GM19240 (cell line): ENCODE data around the gene RSBN1L.

Experiments used
- DNase-seq: peaks from one replicate; pipeline ENCODE4 v3.0.0; 2011; ENCODE audit warnings: low spot score; ENCODE audit not compliant: insufficient read length

RSBN1L gene

DNA sequence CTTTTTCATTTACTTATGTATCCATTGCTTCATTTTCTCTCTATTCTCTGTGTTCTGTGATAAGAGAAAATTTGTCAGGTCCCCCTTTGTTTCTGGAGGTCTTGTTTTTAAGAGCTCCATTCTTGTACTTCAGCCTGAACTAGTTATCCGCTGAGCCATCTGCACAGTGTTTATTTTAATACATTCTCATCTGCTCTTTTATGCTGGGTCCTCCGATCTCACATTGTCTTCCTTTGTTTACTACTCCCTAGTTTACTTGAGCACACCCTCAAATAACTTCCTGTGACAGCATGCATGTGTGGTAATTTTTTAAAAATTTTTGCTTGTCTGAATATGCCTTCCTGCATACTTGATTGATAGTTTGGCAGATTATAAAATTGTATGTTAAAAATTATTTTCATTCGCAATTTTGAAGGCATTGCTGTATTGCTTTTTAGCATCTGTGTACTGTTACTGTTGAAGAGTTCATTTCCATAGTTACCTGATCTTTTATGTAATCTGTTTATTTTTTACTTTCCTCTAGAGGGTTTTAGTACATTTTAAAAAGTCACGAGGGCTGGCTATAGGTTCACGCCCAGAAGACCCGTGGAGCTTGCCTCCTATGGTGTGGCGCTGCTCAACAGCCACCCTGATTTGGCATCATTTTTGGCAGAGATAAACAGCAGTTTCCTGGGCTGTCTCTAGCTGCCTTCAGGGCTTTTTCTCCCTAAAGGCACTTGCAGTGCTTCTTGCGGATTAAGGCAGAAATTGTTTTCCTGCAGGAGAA, 31.9 kb downstream of the RSBN1L start:
- DNase-seq, result no peak

DNA sequence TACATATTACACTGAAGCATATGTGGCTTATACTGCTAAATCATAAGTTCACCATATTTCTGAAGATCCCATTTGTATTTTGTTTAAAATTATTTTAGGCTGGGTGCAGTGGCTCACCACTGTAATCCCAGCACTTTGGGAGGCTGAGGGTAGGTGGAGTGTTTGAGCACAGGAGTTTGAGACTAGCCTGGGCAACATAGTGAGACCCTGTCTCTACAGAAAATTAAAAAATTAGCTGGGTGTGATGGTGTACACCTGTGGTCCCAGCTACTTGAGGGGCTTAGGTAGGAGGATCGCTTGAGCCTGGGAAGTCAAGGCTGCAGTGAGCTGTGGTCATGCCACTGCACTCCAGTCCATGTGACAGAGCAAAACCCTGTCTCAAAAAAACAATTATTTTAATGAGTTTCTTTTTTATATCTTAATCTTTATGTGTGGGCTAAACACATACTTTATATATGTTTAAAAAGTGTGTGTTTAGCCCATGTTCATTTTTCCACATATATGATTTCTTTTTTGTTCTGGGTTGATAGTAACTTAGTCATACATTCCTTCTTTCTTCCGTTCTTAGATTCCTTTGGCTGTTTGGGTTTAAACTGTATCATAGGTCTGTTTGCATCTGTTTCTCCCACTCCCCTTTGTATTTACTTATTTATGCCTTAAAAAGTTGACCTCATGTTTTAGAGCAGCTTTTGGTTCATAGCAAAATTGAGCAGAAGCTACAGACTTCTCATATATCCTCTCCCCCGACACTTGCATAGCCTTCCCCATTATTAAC, 33.5 kb downstream of the RSBN1L start:
- DNase-seq, result no peak

DNA sequence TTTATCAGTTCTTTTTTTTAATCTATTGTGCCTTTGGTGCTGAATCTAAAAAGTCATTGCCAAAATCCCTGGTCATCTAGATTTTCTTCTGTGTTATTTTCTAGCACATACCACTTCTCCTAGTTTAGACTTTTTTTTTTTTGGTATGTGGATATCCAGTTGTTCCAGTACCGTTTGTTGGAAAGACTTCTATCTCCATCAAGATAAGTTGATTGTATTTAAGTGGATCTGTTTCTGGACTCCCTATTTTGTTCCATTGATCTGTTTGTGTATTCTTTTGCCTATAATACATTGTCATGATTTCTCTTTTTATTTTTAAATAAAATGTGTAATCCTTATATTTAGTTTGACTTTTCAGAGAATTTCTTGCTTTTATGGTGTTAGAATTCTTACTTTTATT, 35.5 kb downstream of the RSBN1L start:
- no peak for DNase-seq

DNA sequence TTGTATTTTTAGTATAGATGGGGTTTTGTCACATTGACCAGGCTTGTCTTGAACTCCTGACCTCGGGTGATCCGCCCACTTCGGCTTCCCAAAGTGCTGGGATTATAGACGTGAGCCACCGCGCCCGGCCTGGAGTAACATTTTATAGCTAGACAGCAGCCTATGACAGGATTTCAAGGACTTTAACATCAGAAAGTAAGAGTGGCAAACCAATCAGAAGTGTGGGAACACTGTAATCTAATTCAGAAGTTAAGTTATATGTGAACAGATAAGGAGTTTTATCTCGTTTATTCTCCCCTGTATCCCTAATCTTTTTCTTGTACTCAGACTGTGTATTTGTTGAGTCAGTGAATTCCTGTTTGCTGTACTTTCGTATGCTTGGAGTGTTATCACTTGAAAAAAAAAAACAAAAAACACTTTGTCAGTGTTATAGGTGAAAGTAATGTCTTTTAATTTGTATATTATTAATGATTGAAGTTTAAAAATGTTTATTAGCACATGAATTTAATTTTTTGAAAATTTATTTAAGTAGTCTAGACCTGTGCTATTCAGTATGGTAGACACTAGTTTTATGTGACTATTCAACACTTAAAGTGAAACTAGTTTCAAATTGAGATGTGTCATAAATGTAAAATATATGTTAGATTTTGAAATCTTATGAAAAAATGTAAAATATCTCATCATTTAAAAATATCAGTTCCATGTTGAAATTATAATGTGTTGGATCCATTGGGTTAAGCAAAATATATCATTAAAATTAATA, 38.6 kb downstream of the RSBN1L start:
- no peak for DNase-seq

DNA sequence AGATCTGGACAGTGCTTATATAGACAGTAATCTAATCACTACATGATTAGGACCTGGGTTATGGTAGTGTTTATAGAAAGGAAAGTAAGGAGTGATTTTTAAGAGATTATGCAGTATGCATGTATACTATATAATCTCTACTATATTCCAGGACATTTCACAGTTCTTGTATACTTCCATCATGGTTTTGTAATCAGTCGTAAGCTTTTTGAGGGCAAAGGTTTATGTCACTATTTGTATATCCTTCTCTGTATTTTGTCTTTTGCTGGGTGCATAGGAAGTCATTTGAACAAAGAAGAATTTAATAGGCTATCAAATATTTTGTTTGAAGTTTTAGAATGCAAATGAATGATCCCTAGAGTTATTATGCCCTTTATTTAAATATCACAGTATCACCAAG, 39.2 kb downstream of the RSBN1L start:
- no peak for DNase-seq

DNA sequence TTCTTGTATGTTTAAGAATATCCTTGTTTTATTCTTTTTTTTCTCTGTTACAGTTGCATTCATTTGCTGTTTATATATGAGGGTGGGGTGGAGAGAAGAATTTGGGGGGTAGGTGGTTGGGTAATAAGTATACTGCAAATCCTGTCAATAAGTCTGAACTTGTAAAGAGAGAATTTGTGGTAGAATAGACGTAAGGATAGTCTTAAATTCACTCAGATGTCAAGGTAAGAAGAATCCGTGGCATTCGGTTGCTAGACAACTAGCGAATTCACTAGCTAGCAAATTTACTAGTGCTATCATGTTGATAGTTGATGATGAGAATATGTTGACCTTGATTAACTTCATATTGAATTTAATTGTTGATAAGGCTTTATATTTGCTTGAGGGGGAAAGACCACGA, 40.7 kb downstream of the RSBN1L start:
- DNase-seq, result no peak

DNA sequence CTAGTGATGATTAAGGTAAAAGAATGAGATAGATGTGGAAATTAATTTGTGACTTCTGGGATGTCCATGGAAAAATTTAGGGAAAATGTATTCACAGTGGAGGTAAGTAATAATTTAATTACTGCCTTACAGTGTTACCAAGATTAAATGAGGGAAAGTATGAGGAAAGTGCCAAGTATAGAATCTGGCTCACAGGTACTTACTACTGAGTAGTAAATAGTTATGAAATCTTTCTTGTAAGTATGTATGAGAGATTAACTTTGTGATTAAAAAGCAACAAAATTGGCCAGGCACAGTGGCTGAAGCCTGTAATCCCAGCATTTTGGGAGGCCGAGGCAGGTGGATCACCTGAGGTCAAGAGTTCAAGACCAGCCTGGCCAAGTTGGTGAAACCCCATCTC, 42.1 kb downstream of the RSBN1L start:
- no peak for DNase-seq

DNA sequence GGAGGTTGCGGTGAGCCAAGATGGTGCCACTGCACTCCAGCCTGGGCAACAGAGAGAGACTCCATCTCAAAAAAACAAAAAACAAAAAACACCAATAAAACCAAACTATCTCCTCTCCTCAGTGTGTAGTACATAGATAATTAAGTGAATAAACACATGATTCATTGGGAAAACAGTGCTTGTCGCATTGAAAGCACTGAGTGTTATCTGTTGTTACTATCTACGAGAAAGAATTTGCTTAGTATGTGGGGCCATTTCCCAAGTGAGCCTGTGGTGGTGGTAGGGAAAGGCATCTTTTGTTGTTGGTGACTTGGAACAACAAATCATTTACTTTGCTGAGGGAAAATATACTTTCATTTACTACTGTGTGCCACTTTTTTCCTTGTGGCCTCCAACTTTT, 42.6 kb downstream of the RSBN1L start:
- no peak for DNase-seq

DNA sequence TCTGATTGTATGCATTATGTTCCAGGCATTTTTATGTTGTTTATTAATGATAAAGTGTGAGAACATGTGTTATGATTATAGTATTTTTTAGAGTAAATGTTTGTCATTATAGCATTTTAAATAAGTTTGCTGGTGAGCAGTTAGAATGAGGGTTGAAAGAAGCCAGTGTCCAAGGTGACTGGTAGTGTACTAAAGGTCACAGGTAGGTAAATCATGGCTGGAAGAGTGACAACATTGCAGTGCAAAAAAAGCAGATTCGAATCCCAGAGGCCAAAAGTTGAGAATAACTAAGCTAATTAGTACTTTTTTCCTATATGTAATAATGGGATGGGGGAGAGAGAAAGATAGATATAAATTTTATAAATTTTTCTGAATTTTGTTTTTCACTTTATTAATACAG, 44.0 kb downstream of the RSBN1L start:
- no peak for DNase-seq

DNA sequence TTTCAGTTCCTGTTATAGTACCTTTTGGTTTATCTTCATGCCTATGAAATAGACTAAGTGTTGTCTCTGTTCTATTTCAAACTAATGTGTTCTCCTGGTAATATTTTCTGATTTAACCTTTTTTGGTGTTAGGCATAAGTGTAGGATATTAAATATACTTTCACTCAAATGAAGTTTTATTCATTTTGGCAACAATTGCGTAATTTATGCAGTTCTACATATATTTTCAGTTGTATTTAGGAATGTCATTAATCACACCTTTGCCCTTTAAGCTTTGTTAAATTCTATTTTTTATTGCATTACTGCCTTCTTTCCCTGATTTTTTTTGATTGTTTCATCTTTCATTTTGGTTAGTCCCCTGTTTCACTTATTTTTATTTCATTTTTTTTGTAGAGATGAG, 47.3 kb downstream of the RSBN1L start:
- no peak for DNase-seq

DNA sequence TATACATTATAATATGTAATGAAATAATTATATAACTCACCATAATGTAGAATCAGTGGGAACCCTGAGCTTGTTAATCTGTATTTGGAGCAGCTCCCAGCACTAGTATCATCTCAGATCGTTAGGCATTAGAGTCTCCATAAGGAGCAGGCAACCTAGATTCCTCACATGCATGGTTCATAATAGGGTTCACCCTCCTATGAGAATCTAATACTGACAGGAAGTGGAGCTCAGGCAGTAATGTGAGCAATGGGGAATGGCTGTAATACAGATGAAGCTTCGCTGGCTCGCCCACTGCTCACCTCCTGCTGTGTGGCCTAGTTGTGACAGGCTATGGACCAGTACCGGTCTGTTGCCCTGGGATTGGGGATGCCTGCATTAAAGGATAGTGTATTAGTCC, 49.5 kb downstream of the RSBN1L start:
- DNase-seq, result no peak

DNA sequence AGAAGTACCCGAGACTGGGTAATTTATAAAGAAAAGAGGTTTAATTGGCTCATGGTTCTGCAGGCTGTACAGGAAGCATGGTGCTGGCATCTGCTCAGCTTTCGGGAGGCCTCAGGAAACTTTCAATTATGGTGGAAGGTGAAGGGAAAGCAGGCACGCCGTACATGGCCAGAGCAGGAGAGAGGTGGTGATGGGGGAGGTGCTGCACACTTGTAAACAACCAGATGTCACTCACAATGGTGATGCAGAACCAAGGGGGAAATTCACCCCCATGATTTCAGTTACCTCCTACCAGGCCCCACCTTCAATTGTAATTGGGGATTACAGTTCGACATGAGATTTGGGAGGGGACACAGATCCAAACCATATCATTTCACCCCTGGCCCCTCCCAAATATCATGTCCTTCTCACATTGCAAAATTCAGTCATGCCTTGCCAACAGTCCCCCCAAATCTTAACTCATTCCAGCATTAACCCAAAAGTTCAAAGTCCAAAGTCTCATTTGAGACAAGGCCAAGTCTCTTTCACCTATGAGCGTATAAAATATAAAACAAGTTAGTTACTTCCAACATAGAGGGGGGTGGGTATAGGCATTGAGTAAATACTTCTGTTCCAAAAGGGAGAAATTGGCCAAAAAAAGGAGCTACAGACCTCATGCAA, 50.0 kb downstream of the RSBN1L start:
- DNase-seq, result no peak

DNA sequence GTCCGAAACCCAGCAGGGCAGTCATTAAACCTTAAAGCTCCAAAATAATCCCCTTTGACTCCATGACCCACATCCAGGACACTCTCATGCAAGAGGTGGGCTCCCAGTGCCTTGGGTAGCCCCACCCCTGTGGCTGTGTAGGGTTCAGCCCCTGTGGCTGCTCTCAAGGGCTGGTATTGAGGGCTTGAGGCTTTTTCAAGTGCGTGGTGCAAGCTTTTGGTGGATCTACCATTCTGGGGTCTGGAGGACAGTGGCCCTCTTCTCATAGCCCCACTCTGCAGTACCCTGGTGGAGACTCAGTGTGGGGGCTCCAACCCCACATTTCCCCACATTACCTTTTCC, 50.5 kb downstream of the RSBN1L start:
- no peak for DNase-seq

DNA sequence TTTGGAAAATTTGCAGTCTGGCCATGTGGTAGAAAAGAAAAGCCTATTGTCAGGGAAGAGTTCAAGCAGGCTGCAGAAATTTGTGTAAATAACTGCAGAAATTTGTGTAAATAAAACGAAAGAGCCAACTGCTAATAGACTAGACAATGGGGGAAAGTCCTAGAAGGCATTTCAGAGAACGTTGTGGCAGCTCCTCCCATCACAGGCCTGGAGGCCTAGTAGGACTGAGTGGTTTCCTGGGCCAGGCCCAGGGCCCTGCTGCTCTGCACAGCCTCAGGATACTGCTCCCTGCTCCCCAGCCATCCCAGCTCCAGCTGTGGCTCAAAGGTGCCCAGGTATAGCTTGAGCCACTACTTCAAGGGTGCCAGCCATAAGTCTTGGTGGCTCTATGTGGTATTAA, 50.9 kb downstream of the RSBN1L start:
- DNase-seq, result no peak

DNA sequence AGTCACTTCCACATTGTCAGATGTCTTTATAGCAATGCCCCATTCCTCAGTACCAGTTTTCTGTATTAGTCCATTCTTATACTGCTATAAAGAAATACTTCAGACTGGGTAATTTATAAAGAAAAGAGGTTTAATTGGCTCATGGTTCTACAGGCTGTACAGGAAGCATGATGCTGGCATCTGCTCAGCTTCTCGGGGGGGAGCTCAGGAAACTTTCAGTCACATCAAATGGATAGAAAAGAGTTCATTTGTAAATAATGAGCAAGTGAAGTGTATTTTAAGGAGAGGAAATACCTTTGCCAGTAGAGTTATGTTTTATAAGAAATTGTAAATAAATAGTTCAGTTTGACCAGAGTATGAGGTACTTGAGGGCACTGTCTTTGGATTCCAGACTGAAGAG, 51.5 kb downstream of the RSBN1L start:
- DNase-seq, result no peak

DNA sequence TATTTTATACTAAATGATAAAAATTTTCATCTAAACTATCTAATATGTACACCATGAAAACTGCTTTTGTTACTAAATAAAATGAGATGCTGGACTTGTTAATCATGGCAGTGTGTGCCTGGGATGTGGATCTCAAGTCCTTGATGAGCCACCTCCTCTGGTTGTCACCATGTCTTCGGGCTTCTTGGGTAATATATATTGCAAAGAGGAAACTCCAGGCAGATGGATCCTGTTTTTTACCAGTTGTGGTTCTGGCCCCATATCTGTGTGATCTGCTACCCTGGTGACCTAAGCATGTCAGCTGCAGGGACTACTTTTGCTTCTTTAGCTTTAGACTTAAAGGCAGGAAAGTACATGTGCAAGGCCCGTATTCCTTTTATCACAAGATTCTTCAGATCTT, 55.8 kb downstream of the RSBN1L start:
- no peak for DNase-seq

DNA sequence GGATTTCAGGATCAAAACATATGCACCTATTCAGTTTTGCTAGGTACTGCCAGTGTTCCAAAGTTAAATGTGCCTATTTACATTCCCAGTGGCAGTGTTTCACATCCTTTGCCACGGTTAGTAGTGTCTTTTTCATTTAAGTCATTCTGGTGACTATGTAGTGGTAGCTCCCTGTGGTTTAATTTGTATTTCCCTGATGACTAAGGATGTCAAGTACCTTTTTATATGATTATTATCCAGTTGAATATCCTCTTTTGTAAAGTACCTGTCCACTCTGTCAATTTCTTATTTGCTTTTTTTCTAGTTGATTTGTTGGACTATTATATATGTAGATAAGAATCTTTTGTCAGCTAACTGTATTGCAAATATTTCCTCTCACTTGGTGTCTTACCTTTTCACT, 56.9 kb downstream of the RSBN1L start:
- DNase-seq, result no peak

DNA sequence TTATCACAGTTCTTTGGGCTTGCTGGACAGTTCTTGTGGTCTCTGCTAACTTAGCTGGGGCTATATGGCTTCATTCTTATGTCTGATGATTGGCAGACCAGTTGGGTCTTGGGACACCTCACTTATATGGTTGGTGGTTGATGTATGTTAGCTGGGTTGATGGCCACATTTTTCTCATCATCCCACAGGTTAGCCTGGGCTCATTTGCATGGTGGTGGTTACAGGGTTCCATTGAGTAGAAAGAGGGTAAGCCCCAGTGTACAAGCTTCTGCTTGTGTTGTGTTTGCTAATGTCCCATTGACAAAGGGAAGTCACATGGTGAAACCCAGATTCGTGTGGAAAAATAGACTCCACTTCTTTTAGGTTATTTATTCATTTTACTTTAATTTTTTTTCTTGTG, 61.3 kb downstream of the RSBN1L start:
- DNase-seq, result peak; percentile 1

DNA sequence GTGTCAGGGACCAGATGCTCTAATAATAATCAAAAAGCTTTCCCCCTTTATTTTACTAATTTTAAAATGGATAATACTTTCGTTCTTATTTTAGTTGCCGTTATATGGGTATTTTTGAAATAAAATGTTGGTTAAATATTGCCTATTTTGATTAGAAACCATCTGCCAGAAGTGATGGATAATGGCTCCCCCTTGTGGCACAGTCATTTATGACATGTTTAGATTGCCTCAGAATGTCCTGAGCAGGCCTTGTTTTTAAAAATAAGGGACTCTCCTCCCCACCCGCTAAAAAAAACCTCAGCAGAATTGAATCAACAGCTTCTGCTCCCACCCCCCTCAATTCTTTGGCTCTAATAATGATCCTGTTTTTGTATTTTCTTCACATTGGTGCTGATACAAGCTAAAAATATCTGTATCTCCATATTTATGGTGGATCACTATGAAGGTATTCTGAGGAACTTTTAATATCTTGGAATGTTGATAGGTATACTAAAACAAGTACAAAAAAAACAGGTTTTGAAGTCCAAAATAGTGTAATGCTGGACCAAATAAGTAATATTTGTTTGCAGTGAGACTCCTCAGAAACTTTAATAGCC, 63.1 kb downstream of the RSBN1L start:
- peak; percentile 1 for DNase-seq

DNA sequence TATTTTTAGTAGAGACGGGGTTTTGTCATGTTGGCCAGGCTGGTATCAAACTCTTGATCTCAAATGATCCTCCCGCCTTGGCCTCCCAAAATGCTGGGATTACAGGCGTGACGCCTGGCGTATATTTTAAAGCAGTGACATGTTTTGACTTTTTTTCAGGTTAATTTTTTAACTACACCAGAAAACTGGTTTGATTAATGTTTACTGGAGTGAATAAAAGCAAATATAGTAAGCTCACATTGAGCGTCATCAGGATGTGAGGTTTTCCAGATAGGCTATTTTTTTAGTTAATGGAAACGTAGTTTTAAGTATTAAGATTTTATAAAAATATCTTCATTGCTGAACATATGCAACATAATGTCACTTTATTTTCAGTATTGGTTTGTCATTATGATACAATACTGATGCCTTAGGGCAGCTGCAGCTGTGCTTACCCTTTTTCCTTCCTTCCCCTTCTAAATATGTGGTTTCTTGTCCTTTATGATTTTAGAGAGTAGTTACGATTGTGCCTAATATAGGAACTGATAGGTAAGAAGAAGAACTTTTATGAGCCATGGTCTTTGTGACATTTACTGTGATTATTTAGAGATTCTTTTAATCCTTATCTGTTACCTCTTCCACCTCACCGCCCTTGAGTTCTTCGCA, 64.7 kb downstream of the RSBN1L start:
- no peak for DNase-seq

DNA sequence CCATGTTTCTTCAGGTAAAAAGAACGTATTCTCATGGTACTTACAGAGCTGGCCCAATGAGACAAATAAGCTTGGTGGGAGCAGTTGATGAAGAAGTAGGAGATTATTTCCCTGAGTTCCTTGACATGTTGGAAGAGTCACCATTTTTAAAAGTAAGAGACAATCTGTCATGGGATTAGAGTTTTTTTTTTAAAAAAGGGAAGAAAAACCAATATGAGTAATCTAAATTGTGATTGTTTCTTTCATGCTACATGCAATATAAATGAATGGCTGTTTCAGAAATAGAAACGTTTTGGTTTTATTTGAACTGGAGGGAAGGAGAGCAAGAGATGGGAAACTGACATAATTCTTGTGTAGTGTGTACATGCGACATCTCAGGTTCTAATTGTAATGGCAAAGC, 69.2 kb downstream of the RSBN1L start:
- DNase-seq, result no peak
